Measurements from ENCODE around the gene ZDHHC18.

DNA sequence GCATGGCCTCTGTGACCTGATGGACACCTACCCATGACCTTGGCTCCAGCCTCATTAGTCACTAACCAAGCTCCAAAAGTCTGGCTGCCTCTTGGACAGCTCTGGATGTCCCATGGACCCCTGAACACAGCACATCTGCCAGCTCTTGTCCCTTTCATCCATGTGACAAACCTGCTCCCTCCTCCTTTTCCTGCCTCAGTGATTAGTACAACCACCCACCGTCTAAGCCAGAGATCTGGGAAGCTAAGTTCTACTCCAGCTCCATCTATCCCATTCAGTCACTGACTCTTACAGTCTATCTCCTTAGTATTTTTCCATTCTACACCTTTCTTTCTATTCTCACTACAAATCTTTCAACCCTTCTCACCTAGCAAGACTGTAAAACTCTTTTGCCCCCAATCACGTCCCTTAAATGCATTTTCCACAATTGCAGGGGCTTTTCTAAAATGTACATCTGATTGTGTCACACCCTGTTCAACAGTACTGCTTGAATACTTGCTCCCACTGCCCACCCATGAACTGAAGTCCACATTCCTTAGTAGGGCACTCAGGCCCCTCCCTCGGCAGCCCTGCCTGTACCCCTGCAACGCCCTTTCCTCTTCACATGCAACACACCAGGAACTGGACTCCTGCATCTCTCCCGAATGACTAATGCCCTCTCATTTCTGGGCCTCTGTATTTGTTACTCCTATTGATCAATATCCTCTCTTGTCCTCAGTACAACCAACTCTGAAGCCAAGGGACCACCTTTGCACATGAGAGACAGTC is 56.4 kb downstream of the ZDHHC18 start:
- TF ChIP-seq, protein P1, sequence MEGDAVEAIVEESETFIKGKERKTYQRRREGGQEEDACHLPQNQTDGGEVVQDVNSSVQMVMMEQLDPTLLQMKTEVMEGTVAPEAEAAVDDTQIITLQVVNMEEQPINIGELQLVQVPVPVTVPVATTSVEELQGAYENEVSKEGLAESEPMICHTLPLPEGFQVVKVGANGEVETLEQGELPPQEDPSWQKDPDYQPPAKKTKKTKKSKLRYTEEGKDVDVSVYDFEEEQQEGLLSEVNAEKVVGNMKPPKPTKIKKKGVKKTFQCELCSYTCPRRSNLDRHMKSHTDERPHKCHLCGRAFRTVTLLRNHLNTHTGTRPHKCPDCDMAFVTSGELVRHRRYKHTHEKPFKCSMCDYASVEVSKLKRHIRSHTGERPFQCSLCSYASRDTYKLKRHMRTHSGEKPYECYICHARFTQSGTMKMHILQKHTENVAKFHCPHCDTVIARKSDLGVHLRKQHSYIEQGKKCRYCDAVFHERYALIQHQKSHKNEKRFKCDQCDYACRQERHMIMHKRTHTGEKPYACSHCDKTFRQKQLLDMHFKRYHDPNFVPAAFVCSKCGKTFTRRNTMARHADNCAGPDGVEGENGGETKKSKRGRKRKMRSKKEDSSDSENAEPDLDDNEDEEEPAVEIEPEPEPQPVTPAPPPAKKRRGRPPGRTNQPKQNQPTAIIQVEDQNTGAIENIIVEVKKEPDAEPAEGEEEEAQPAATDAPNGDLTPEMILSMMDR (IDR thresholded peaks at IDR 0.05) = no peak
- TF ChIP-seq POLR2A (IDR thresholded peaks at IDR 0.05) (no peak), EP300 (IDR thresholded peaks at IDR 0.05) (no peak)
